AG09309 (cell line): ENCODE results near the gene CHD5.

Experiments
- DNase-seq: peaks from one replicate; pipeline ENCODE4 v3.0.0-alpha.2; 2010; ENCODE audit warnings: low read depth
- H3K4me3 ChIP-seq: 2 replicates; pipeline ENCODE4 v1.5.1; 2011; ENCODE audit warnings: mild to moderate bottlenecking, low read depth, low read length, moderate library complexity; ENCODE audit not compliant: control insufficient read depth
- CTCF ChIP-seq: IDR thresholded peaks from 2 replicates; pipeline ENCODE4 v1.5.1; 2011; ENCODE audit warnings: mild to moderate bottlenecking, low read depth, low read length, inconsistent platforms; ENCODE audit not compliant: insufficient read depth, control insufficient read depth; ENCODE audit errors: missing control alignments

The CHD5 gene

GRCh38 chr1:6075748-6076147 lies 104.4 kb downstream of the CHD5 start:
- H3K4me3 ChIP-seq, result no peak overlapping the region
- TF ChIP-seq CTCF, result no peak
- no peak for DNase-seq

GRCh38 chr1:6074192-6074901 lies 105.8 kb downstream of the CHD5 start:
- H3K4me3 ChIP-seq, result no peak overlapping the region
- TF ChIP-seq CTCF, result no peak
- DNase-seq, result no peak

GRCh38 chr1:6073480-6074053 lies 106.6 kb downstream of the CHD5 start:
- H3K4me3 ChIP-seq, result no peak overlapping the region
- DNase-seq, result no peak
- TF ChIP-seq CTCF, result no peak

GRCh38 chr1:6072774-6073479 lies 107.2 kb downstream of the CHD5 start:
- H3K4me3 ChIP-seq, result no peak overlapping the region
- no peak for DNase-seq
- TF ChIP-seq CTCF, result no peak

- DNase-seq, result no peak
- H3K4me3 ChIP-seq, result no peak overlapping the region
- TF ChIP-seq CTCF, result no peak
Observed at GRCh38 chr1:6071219-6071618, 108.9 kb downstream of the CHD5 start.

- no peak overlapping the region for H3K4me3 ChIP-seq
- DNase-seq, result no peak
- TF ChIP-seq CTCF, result no peak
Observed at GRCh38 chr1:6070450-6070974, 109.6 kb downstream of the CHD5 start.
